ENCODE results near the gene PITX2. TPM values are rescaled to one million over a fixed set of nuclear protein-coding genes. Genes with fewer than 3 reads are reported as not detected.
A peak's percentile ranks its signal among the peaks of the same experiment; 100 is the strongest.

The PITX2 gene
- polyA plus RNA-seq, 1 of the 3 experiments (the other 2 are of a cell fraction) = not detected

GRCh38 chr4:110611968-110612447 lies 10.9 kb downstream of the PITX2 start:
- Histone ChIP-seq H3K4me2 (no peak overlapping the region), H3K4me1 (ENCODE audit: control insufficient read depth in 1 of 2, insufficient read depth in 2 of 2, low read depth in 1 of 2, low read length in 1 of 2) (no peaks in the 10 kb centered on the region), H3K79me2 (ENCODE audit: insufficient read depth) (no peaks in the 10 kb centered on the region), H3K4me3 (ENCODE audit: low read depth in 2 of 2, low read length in 1 of 2) (no peak overlapping the region), H3K9me3 (no peaks in the 10 kb centered on the region), H2AFZ (ENCODE audit: low read depth) (no peak overlapping the region), H3F3A (replicated peaks; ENCODE audit: insufficient read depth) (no peaks in the 10 kb centered on the region), H3K36me3 (replicated peaks in 1 of 2; ENCODE audit: control insufficient read depth in 1 of 2, insufficient read depth in 2 of 2, low read length in 1 of 2) (no peaks in the 10 kb centered on the region), H4K20me1 (ENCODE audit: insufficient read depth) (no peaks in the 10 kb centered on the region), H3K9ac (no peak overlapping the region), H3K9me2 (no peaks in the 10 kb centered on the region), H3K27ac (ENCODE audit: low read depth in 2 of 2, low read length in 1 of 2) (no peak overlapping the region), H3K27me3 (ENCODE audit: insufficient read depth) (peaks cover 87% of the 10 kb centered on the region)
- DNase-seq = no peak
- 29% methylated on average over 29 of the region's 30 CpGs for WGBS (ENCODE audit: low lambda C conversion rate)
- CTCF ChIA-PET = interaction anchor here (0.8 kb wide), 1 partner anchor 19 kb away, joined by 3 read pairs; no protein-coding TSS in a partner anchor
- POLR2A ChIA-PET = no interaction called here
- TF ChIP-seq RAD21 (IDR thresholded peaks at IDR 0.05; ENCODE audit: low read length) (no peak), FOSL2 (IDR thresholded peaks at IDR 0.05; ENCODE audit: borderline replicate concordance, low read depth) (no peak)

DNA sequence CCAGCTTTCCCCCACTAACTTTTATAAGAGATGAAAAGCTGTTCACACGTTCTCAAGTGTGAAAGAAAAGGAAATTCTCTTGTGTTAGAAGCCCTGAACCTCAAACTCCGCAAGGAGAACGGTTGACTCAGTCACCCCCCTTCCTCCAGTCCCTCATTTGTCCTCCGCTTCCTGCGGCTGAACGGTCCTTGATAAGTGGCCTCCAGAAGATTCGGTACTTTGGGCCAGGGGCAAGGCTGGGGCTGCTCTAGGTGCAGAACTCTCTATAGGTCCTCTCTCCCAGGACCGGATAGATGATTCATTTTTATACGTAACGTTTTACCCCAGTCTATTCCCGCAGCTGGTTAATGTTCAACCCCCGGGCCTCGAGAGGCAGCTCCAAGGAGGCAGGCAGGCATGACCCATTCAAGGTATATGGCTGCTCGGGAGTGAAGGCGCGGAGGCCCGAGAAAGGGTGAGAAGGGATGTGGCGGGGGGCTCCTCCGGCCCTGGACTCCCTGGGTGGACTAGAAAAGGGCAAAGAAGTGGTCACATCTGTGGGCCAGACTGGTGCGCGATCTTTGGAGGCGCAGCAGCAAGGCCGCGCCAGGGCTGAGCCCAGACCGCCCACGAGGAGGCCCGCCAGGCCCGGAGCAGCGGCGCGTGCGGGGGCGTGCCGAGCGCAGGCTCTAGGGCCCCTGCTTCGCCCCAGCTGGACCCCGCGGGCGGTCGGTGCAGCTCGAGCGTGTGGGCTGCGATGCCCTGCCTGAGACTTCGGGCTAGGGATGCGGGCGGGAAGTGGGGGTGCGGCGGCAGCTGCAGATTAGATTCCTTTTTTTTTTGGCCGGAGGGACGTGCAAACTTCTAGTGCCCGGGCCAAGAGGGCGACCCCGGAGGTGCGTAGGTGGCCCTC lies 11.7 kb downstream of the PITX2 start:
- H3K36me3 ChIP-seq (replicated peaks in 1 of 2; ENCODE audit: control insufficient read depth in 1 of 2, insufficient read depth in 2 of 2, low read length in 1 of 2) = no peaks in the 10 kb centered on the region
- TF ChIP-seq MEF2A (IDR thresholded peaks at IDR 0.05; ENCODE audit: borderline replicate concordance, low read depth) = no peak
- no peak for TF ChIP-seq TCF12 (IDR thresholded peaks at IDR 0.05)
- TF ChIP-seq NFIC (IDR thresholded peaks at IDR 0.05; ENCODE audit: borderline replicate concordance) = no peak
- no peak for TF ChIP-seq ELF1 (IDR thresholded peaks at IDR 0.05)
- TF ChIP-seq SIN3A (IDR thresholded peaks at IDR 0.05; ENCODE audit: borderline replicate concordance, low read depth, low read length) = no peak
- TF ChIP-seq TAF1 (IDR thresholded peaks at IDR 0.05; ENCODE audit: borderline replicate concordance, low read depth, low read length) = no peak
- no peak for TF ChIP-seq EZH2phosphoT487 (IDR thresholded peaks at IDR 0.05; ENCODE audit: borderline replicate concordance, low read depth)
- no peak overlapping the region for H2AFZ ChIP-seq (ENCODE audit: low read depth)
- no peaks in the 10 kb centered on the region for H3K79me2 ChIP-seq (ENCODE audit: insufficient read depth)
- no peak overlapping the region for H3K4me3 ChIP-seq (ENCODE audit: low read depth in 2 of 2, low read length in 1 of 2)
- H3K4me1 ChIP-seq (ENCODE audit: control insufficient read depth in 1 of 2, insufficient read depth in 2 of 2, low read depth in 1 of 2, low read length in 1 of 2) = no peaks in the 10 kb centered on the region
- H3F3A ChIP-seq (replicated peaks; ENCODE audit: insufficient read depth) = no peaks in the 10 kb centered on the region
- no peak for DNase-seq
- no peaks in the 10 kb centered on the region for H3K9me2 ChIP-seq
- peaks cover 79% of the 10 kb centered on the region for H3K27me3 ChIP-seq (ENCODE audit: insufficient read depth)
- no peak overlapping the region for H3K27ac ChIP-seq (ENCODE audit: low read depth in 2 of 2, low read length in 1 of 2)
- 9% methylated on average over 35 of the region's 54 CpGs for WGBS (ENCODE audit: low lambda C conversion rate)
- no peak overlapping the region for H3K9ac ChIP-seq
- H4K20me1 ChIP-seq (ENCODE audit: insufficient read depth) = no peaks in the 10 kb centered on the region
- ChIA-PET CTCF (interaction anchor here (0.8 to 1.3 kb wide), 3 partner anchors 20 to 22 kb away, joined by 3 read pairs; no protein-coding TSS in a partner anchor), POLR2A (no interaction called here)
- 0 out of 2 replicates have a peak overlapping the region, but pooled peaks have one; percentile 19 for H3K4me2 ChIP-seq
- H3K9me3 ChIP-seq = no peaks in the 10 kb centered on the region

DNA sequence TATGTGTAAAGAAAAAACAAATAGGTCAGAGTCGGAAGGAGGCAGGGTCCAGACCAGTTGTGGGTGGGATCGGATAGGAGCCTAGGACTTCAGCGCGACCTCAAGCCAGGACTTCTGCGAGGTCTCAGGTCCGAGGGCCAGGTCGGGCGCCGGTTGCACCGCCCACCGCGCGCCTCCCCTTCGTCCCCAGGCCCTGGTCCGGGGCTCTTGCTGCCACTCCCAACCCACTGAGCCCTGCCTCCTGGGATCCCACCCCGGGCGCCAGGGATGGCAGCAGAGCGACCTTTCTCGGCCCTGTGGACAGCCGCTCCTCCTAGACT lies 12.3 kb downstream of the PITX2 start:
- H3K9ac ChIP-seq = no peak overlapping the region
- ChIA-PET CTCF (interaction anchor here (0.9 to 1.3 kb wide), 2 partner anchors 21 to 22 kb away, joined by 3 read pairs; no protein-coding TSS in a partner anchor), POLR2A (no interaction called here)
- H3K79me2 ChIP-seq (ENCODE audit: insufficient read depth) = no peaks in the 10 kb centered on the region
- H3K27me3 ChIP-seq (ENCODE audit: insufficient read depth) = peaks cover 73% of the 10 kb centered on the region
- no peak overlapping the region for H2AFZ ChIP-seq (ENCODE audit: low read depth)
- TF ChIP-seq TEAD4 (IDR thresholded peaks at IDR 0.05; ENCODE audit: borderline replicate concordance, insufficient read depth) (no peak), GABPA (IDR thresholded peaks at IDR 0.05; ENCODE audit: low read depth) (no peak)
- no peaks in the 10 kb centered on the region for H3K9me2 ChIP-seq
- no peaks in the 10 kb centered on the region for H3F3A ChIP-seq (replicated peaks; ENCODE audit: insufficient read depth)
- H3K9me3 ChIP-seq = no peaks in the 10 kb centered on the region
- no peaks in the 10 kb centered on the region for H3K4me1 ChIP-seq (ENCODE audit: control insufficient read depth in 1 of 2, insufficient read depth in 2 of 2, low read depth in 1 of 2, low read length in 1 of 2)
- no peak overlapping the region for H3K4me2 ChIP-seq
- H3K4me3 ChIP-seq (ENCODE audit: low read depth in 2 of 2, low read length in 1 of 2) = no peak overlapping the region
- H3K27ac ChIP-seq (ENCODE audit: low read depth in 2 of 2, low read length in 1 of 2) = no peak overlapping the region
- H4K20me1 ChIP-seq (ENCODE audit: insufficient read depth) = no peaks in the 10 kb centered on the region
- DNase-seq = no peak
- no peaks in the 10 kb centered on the region for H3K36me3 ChIP-seq (replicated peaks in 1 of 2; ENCODE audit: control insufficient read depth in 1 of 2, insufficient read depth in 2 of 2, low read length in 1 of 2)
- WGBS (ENCODE audit: low lambda C conversion rate) = 18% methylated on average over 11 of the region's 20 CpGs
